K562 (cell line): ENCODE results near the gene ABHD8. TPM values are rescaled to one million over a fixed set of nuclear protein-coding genes. Genes with fewer than 3 reads are reported as not detected.
A peak's percentile ranks its signal among the peaks of the same experiment; 100 is the strongest.

Experiments
- ATAC-seq: fragments of 200-7000 bp; cut with Tn5 transposase; 3 replicates; pipeline ENCODE4 v1.9.1; 2020; ENCODE audit warnings: moderate library complexity
- BruUV-seq: library from RNA; stranded (reverse); fragments of 400-500 nt; replicated peaks from 2 replicates; lab custom pipeline; 2021; lab: Mats Ljungman, UMichigan
- CTCF ChIA-PET: fragments of 300-600 bp; formaldehyde crosslinking; extraction: SDS; loops from one replicate; lab custom pipeline; 2021; ENCODE audit warnings: low intra/inter-chr PET ratio; lab: Yijun Ruan, JAX
- POLR2A ChIA-PET: fragments of 300-600, 350-650 bp; sonication (Branson Sonifier 250); formaldehyde crosslinking; extraction: SDS; loops from one replicate; lab custom pipeline; 2021; ENCODE audit warnings: antibody characterized with exemption, inconsistent platforms; lab: Yijun Ruan, JAX
- DNase-seq, 4 experiments: peaks; one replicate each; pipeline versions ENCODE4 v3.0.0 to v3.0.0-alpha.2; 2011 to 2018; ENCODE audit warnings: low spot score in 3 of 4, mixed read lengths in 3 of 4; ENCODE audit errors: extremely low read depth in 1 of 4
- FAIRE-seq: peaks from 2 replicates; lab custom pipeline; 2011; peaks lifted over from hg19 to GRCh38; lab: Jason Lieb, UNC
- H2AFZ ChIP-seq: 2 replicates; pipeline ENCODE4 v1.6.0; 2011; ENCODE audit warnings: low read depth, low read length, control low read depth, inconsistent platforms
- H3K27ac ChIP-seq: fragments of 200-600 bp; 3 replicates; pipeline ENCODE4 v1.8.0; 2011; ENCODE audit warnings: low read depth, mild to moderate bottlenecking, control low read depth, inconsistent platforms, low read length, moderate library complexity, mixed read lengths; ENCODE audit errors: extremely low read depth
- H3K27me3 ChIP-seq, 2 experiments: fragments of 300-600 bp in 1 of 2; 2 replicates in 1 of 2; 3 replicates in 1 of 2; pipeline versions ENCODE4 v1.6.0 to v1.8.0; 2011; ENCODE audit warnings: inconsistent platforms in 2 of 2, low read length in 2 of 2, mild to moderate bottlenecking in 1 of 2, mixed read lengths in 1 of 2, moderate library complexity in 1 of 2; ENCODE audit not compliant: control insufficient read depth in 2 of 2, insufficient read depth in 2 of 2
- H3K36me3 ChIP-seq: fragments of 300-600 bp; 3 replicates; pipeline ENCODE4 v1.8.0; 2011; ENCODE audit warnings: mild to moderate bottlenecking, low read length, inconsistent platforms; ENCODE audit not compliant: control insufficient read depth, insufficient read depth
- H3K4me1 ChIP-seq, 2 experiments: fragments of 200-600 bp in 1 of 2; replicated peaks in 1 of 2; 2 replicates in 1 of 2; 3 replicates in 1 of 2; pipeline versions ENCODE4 v1.5.1 to v1.8.0; 2011; ENCODE audit warnings: inconsistent platforms in 2 of 2, low read length in 2 of 2, mild to moderate bottlenecking in 1 of 2, mixed read lengths in 1 of 2, moderate library complexity in 1 of 2; ENCODE audit not compliant: control insufficient read depth in 2 of 2, insufficient read depth in 2 of 2
- H3K4me2 ChIP-seq: 2 replicates; pipeline ENCODE4 v1.6.1; 2011; ENCODE audit warnings: low read length, control low read depth, inconsistent platforms, mixed read lengths; ENCODE audit not compliant: insufficient read depth
- H3K4me3 ChIP-seq: fragments of 200-600 bp; sonication (generic), shearing (Covaris generic); 2 replicates; pipeline ENCODE4 v1.5.1; 2016; ENCODE audit warnings: control low read depth, inconsistent platforms
- H3K79me2 ChIP-seq: fragments of 200-600 bp; 3 replicates; pipeline ENCODE4 v1.8.0; 2011; ENCODE audit warnings: low read length, inconsistent platforms; ENCODE audit not compliant: control insufficient read depth, insufficient read depth
- H3K9ac ChIP-seq, 2 experiments: 2 replicates each; pipeline versions ENCODE4 v1.6.0 to v1.6.1; 2011; ENCODE audit warnings: low read depth in 2 of 2, low read length in 2 of 2, control low read depth in 1 of 2, inconsistent platforms in 1 of 2, mild to moderate bottlenecking in 1 of 2, mixed read lengths in 1 of 2; ENCODE audit not compliant: insufficient read depth in 1 of 2
- H3K9me1 ChIP-seq: one replicate; pipeline ENCODE4 v1.6.0; 2011; ENCODE audit warnings: inconsistent platforms, mild to moderate bottlenecking, low read length, moderate library complexity; ENCODE audit not compliant: control insufficient read depth, insufficient read depth
- H3K9me3 ChIP-seq: replicated peaks from 2 replicates; pipeline ENCODE4 v1.5.1; 2011; ENCODE audit warnings: low read depth, low read length, inconsistent platforms; ENCODE audit not compliant: control insufficient read depth, insufficient read depth
- H4K20me1 ChIP-seq: replicated peaks from 2 replicates; pipeline ENCODE4 v1.6.1; 2011; ENCODE audit warnings: low read length, inconsistent platforms, mixed read lengths; ENCODE audit not compliant: control insufficient read depth, insufficient read depth
- KAT7 ChIP-seq: sonication (generic); formaldehyde crosslinking; IDR thresholded peaks from 2 replicates; pipeline ENCODE4 v1.8.0; 2022; ENCODE audit warnings: missing genetic modification reagents, mild to moderate bottlenecking, borderline replicate concordance
- KLF1 ChIP-seq: fragments of 450-650 bp; IDR thresholded peaks from 2 replicates; pipeline ENCODE4 v1.6.1; 2016; ENCODE audit warnings: missing genetic modification characterization, missing compliant biosample characterization
- PCBP1 ChIP-seq: fragments of 200-400 bp; formaldehyde crosslinking; IDR thresholded peaks from 2 replicates; pipeline ENCODE4 v1.6.1; 2018; ENCODE audit warnings: mild to moderate bottlenecking, low read depth, low read length; ENCODE audit not compliant: poor library complexity, severe bottlenecking
- PRDM10 ChIP-seq: fragments of 450-650 bp; IDR thresholded peaks from 2 replicates; pipeline ENCODE4 v1.6.1; 2018; ENCODE audit not compliant: partially characterized antibody
- RFX1 ChIP-seq: fragments of 450-650 bp; IDR thresholded peaks from 2 replicates; pipeline ENCODE4 v1.6.1; 2016; ENCODE audit warnings: mild to moderate bottlenecking, moderate library complexity
- SMAD4 ChIP-seq: fragments of 250-450 bp; sonication (Bioruptor Pico); conservative IDR thresholded peaks from 2 replicates; pipeline ENCODE4 v1.8.0; 2021; ENCODE audit warnings: inconsistent platforms, mild to moderate bottlenecking, moderate library complexity
- WHSC1 ChIP-seq: IDR thresholded peaks from one replicate; pipeline ENCODE4 v1.6.1; 2012; ENCODE audit warnings: low read length, control low read depth, inconsistent platforms
- XRCC3 ChIP-seq: fragments of 450-650 bp; IDR thresholded peaks from 2 replicates; pipeline ENCODE4 v1.6.1; 2017; ENCODE audit warnings: mild to moderate bottlenecking, moderate library complexity
- ZBTB33 ChIP-seq: sonication (generic); formaldehyde crosslinking; IDR thresholded peaks from 2 replicates; pipeline ENCODE4 v1.8.1; 2023; ENCODE audit warnings: mild to moderate bottlenecking, missing genetic modification reagents
- ZNF436 ChIP-seq: fragments of 250-450, 450-650 bp; sonication (Bioruptor Pico); formaldehyde crosslinking; IDR thresholded peaks from 2 replicates; pipeline ENCODE4 v1.7.0; 2020; ENCODE audit warnings: mild to moderate bottlenecking
- ZNF561 ChIP-seq: fragments of 450-650 bp; formaldehyde crosslinking; conservative IDR thresholded peaks from 2 replicates; pipeline ENCODE4 v1.4.0; 2020; ENCODE audit warnings: mild to moderate bottlenecking, moderate library complexity
- ZNF740 ChIP-seq, 3 experiments: fragments of 200-800 bp in 1 of 3; sonication (Bioruptor generic) in 1 of 3; sonication (generic) in 1 of 3; formaldehyde crosslinking in 1 of 3; IDR thresholded peaks; 2 replicates each; pipeline versions ENCODE4 v1.6.1 to v1.8.0; 2016 to 2022; ENCODE audit warnings: mild to moderate bottlenecking in 2 of 3, missing compliant biosample characterization in 2 of 3, missing genetic modification characterization in 2 of 3, missing genetic modification reagents in 1 of 3
- WGBS: fragments of 100-300 bp; shearing (Covaris generic); methylation state at CpG from one replicate; pipeline ENCODE4 v1.1.6; 2016; ENCODE audit warnings: low coverage, mixed read lengths; ENCODE audit not compliant: insufficient coverage; ENCODE audit errors: missing lambda C conversion rate; 5-methylcytosine and 5-hydroxymethylcytosine counted together
- in situ Hi-C: fragments of 300-500 bp; cut with MboI; formaldehyde crosslinking; loops from 4 replicates; pipeline ENCODE4 v1.15.0; 2018; ENCODE audit warnings: inconsistent platforms, mixed read lengths
- intact Hi-C: fragments of 100-400 bp; cut with micrococcal nuclease; formaldehyde crosslinking; loops from 2 replicates; pipeline ENCODE4 v1.14.2; 2022
- polyA plus RNA-seq, 8 experiments: library from polyadenylated mRNA; depleted of rRNA in 4 of 8; stranded (reverse) in 5 of 8; unstranded in 3 of 8; fragments of >200 nt; fragmentation: Nextera tagmentation in 2 of 8; fragmentation: Illumina TruSeq in 1 of 8; extraction: Ambion mirVana in 2 of 8; extraction: Trizol in 1 of 8; gene quantifications; 2 replicates each; pipeline versions ENCODE4 v1.2.1 to v1.2.3, GENCODE V29; 2011 to 2014; ENCODE audit warnings: inconsistent platforms in 1 of 8, missing spikeins in 1 of 8
- total RNA-seq, 7 experiments: library from RNA; depleted of rRNA in 6 of 7; stranded (reverse); fragments of >200 nt in 6 of 7; fragmentation: Illumina TruSeq in 2 of 7; extraction: Trizol in 2 of 7; gene quantifications; 2 replicates each; pipeline versions ENCODE4 v1.2.1 to v1.2.3, GENCODE V29; 2011 to 2021; ENCODE audit warnings: low replicate concordance in 1 of 7

The ABHD8 gene
- total and polyA plus RNA-seq, 9 of the 15 experiments (the other 6 are each of a cell fraction or from before 2014, with no cell fraction given), result 0.04 to 6.6 (median 2.0) TPM; not detected in 1

GRCh38 chr19:17303940-17304267, 679 bp upstream of the ABHD8 start (continued):
- TF ChIP-seq ZNF561 (CRISPR knock-in tag), result no peak
- no peak for TF ChIP-seq WHSC1
- no peak for TF ChIP-seq XRCC3

GRCh38 chr19:17302391-17303166, 646 bp downstream of the ABHD8 start:
- POLR2A ChIA-PET, result interaction anchor here (0.5 to 1.6 kb wide), 5 partner anchors 8 to 580 kb away, joined by 3 to 5 read pairs (median 4); partner anchors contain the start of gene BABAM1
- peak in 1 of 4 experiments; percentile 16 for DNase-seq
- CTCF ChIA-PET, result interaction anchor here (0.6 to 1.1 kb wide), 2 partner anchors 10 to 156 kb away, joined by 6 read pairs; no protein-coding TSS in a partner anchor
- FAIRE-seq, result no peak
- Histone ChIP-seq H3K27me3 (no peaks in the 10 kb centered on the region), H3K4me3 (peak overlapping the region; percentile 59), H3K4me2 (peak overlapping the region; percentile 73), H3K36me3 (peaks cover 21% of the 10 kb centered on the region), H3K27ac (peak overlapping the region; percentile 77), H3K9ac (peak overlapping the region; percentile 60 to 93; a peak in 3 of 4 replicates), H3K9me3 (peaks cover 3% of the 10 kb centered on the region), H3K4me1 (peaks cover 19 to 52% of the 10 kb centered on the region in 2 experiments; a peak in 4 of 5 replicates), H4K20me1 (no peaks in the 10 kb centered on the region), H3K9me1 (no peaks in the 10 kb centered on the region), H3K79me2 (peaks cover 25% of the 10 kb centered on the region), H2AFZ (peak overlapping the region; percentile 72)
- no TSS peak for BruUV-seq
- in situ Hi-C loops (no loop called here), intact Hi-C loops (no loop called here)
- 22% methylated on average over 14 of the region's 29 CpGs for WGBS
- ATAC-seq, result no peak
- TF ChIP-seq PCBP1 (no peak), PRDM10 (peak; percentile 78), ZBTB33 (no peak), ZNF740 (CRISPR knock-in tag; IDR thresholded peaks at IDR 0.05) (peak; percentile 85), ZNF740 (tag; IDR thresholded peaks at IDR 0.05) (no peak), RFX1 (peak; percentile 84), KAT7 (0 out of 2 replicates have a peak, but pooled peaks have one; percentile 15), ZNF436 (CRISPR knock-in tag) (no peak), KLF1 (tag) (no peak), SMAD4 (CRISPR knock-in tag) (no peak)
